Measurements from ENCODE around the gene ALPL. TPM values are rescaled to one million over a fixed set of nuclear protein-coding genes. Genes with fewer than 3 reads are reported as not detected.

The ALPL gene
- total RNA-seq, 4 donors from 2014 or later = 1.6 to 8.6 (median 1.8) TPM

DNA sequence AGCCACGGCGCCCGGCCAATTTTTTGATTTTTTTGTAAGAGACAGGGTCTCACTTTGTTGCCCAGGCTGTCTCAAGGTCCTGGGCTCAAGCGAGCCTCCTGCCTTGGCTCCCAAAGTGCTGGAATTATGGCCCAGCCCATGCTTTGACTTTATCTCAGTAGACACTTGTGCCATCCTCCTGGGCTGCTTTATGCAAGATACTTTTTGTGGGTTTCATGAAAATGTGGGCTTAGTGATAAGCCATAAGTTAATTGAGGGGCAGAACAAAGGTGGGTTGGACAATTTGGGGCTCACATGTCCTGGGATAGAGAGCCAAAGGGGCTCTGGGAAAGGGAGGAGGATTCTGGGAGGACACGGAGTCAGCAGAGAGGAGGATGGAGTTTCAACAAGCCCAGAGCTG, 22.0 kb downstream of the ALPL start:
- H3K9me3 ChIP-seq = no peaks in the 10 kb centered on the region
- no peak for DNase-seq
- H3K27ac ChIP-seq = no peak overlapping the region
- intact Hi-C loops (cut with DNase I; ENCODE audit: low total_unique reads) (no loop called here), in situ Hi-C loops (cut with MboI; ENCODE audit: low pct_ligation_motif_present in 1 of 4, low pct_unique_long_range_greater_than_20kb in 1 of 4, low sequenced_read_pairs in 3 of 4) (no loop called here)
- H3K27me3 ChIP-seq = peaks cover 8% of the 10 kb centered on the region
- peaks cover 0 to 10% (median 0%) of the 10 kb centered on the region in 4 donors for H3K4me1 ChIP-seq
- WGBS, 2 donors (ENCODE audit: low coverage in 1 of 2) = 90 to 100% methylated on average over 1 to 5 of the region's 5 CpGs
- no peaks in the 10 kb centered on the region for H3K36me3 ChIP-seq
- H3K4me3 ChIP-seq = no peak overlapping the region
- TF ChIP-seq POLR2AphosphoS5 (IDR thresholded peaks at IDR 0.05) (no peak), POLR2A (IDR thresholded peaks at IDR 0.05) (no peak), EP300 (IDR thresholded peaks at IDR 0.05; ENCODE audit: low read depth) (no peak)
- TF ChIP-seq, protein P1, sequence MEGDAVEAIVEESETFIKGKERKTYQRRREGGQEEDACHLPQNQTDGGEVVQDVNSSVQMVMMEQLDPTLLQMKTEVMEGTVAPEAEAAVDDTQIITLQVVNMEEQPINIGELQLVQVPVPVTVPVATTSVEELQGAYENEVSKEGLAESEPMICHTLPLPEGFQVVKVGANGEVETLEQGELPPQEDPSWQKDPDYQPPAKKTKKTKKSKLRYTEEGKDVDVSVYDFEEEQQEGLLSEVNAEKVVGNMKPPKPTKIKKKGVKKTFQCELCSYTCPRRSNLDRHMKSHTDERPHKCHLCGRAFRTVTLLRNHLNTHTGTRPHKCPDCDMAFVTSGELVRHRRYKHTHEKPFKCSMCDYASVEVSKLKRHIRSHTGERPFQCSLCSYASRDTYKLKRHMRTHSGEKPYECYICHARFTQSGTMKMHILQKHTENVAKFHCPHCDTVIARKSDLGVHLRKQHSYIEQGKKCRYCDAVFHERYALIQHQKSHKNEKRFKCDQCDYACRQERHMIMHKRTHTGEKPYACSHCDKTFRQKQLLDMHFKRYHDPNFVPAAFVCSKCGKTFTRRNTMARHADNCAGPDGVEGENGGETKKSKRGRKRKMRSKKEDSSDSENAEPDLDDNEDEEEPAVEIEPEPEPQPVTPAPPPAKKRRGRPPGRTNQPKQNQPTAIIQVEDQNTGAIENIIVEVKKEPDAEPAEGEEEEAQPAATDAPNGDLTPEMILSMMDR (IDR thresholded peaks at IDR 0.05) = no peak

DNA sequence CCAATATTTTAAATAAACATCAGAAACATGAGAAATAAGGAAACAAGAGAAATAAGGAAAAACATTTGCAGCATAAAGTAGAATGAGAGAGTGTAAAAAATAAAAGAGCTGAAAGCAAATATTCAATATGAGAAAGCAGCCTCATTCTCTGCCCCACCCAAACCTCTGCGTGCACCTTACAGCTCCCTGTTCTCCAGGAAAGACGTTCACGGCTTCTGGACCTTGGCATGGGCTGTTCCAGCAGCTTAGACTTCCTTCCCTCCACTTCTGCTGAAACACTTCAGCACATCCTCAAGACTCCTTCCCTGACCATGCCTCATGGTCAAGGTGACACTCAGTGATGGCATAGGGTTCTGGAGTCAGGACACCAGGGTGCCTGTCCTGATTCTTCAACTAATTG, 23.3 kb downstream of the ALPL start:
- intact Hi-C loops (cut with DNase I; ENCODE audit: low total_unique reads) = no loop called here
- 49% methylated on average over 3 of the region's 3 CpGs; no CpG with 5 or more reads in 1 of the 2 donors for WGBS, 2 donors (ENCODE audit: low coverage in 1 of 2)
- peaks cover 12% of the 10 kb centered on the region for H3K27me3 ChIP-seq

DNA sequence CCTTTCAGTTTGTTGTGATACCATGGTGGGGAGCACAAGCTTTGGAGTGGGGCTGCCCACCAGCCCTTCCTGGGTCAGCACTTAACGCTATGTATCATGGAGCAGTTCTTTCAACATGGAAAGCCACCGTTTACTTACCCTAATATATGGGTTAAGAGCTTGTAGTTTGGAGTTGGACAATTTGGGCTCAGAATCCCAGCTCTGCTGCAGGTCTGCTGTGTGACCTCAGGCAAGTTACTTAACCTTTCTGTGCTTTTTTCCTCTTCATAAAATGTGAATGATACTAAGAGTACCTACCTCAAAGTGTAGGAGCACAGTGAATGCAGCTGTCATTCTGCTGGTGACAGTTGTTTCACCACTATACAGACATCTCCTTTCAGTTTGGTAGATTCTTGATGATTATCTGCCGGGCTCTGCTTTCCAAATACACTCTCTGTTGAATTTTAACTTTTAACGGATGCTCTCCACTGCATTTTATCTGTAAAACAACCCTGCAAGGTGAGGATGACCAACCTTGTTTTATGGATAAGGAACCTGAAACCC, 23.8 kb downstream of the ALPL start:
- peak overlapping the region in 1 of 4 donors; percentile 60 for H3K27ac ChIP-seq
- H3K27me3 ChIP-seq = peaks cover 17% of the 10 kb centered on the region
- in situ Hi-C loops (cut with MboI; ENCODE audit: low pct_ligation_motif_present in 1 of 4, low pct_unique_long_range_greater_than_20kb in 1 of 4, low sequenced_read_pairs in 3 of 4) = no loop called here
- H3K4me3 ChIP-seq = no peak overlapping the region
- H3K9me3 ChIP-seq = no peaks in the 10 kb centered on the region
- WGBS, 2 donors (ENCODE audit: low coverage in 1 of 2) = 44 to 76% methylated on average over 2 to 4 of the region's 4 CpGs
- no peak for DNase-seq
- intact Hi-C loops (cut with DNase I; ENCODE audit: low total_unique reads) = no loop called here
- TF ChIP-seq POLR2A (IDR thresholded peaks at IDR 0.05) (no peak), EP300 (IDR thresholded peaks at IDR 0.05; ENCODE audit: low read depth) (no peak), POLR2AphosphoS5 (IDR thresholded peaks at IDR 0.05) (no peak)
- TF ChIP-seq, protein P1 (IDR thresholded peaks at IDR 0.05) = no peak
- H3K36me3 ChIP-seq = no peaks in the 10 kb centered on the region
- H3K4me1 ChIP-seq = peaks cover 0 to 10% (median 0%) of the 10 kb centered on the region in 4 donors

More for the DNA sequence above, 23.3 kb downstream of the ALPL start:
- Histone ChIP-seq H3K27ac (peak overlapping the region in 1 of 4 donors; percentile 60), H3K4me3 (no peak overlapping the region), H3K9me3 (no peaks in the 10 kb centered on the region), H3K36me3 (no peaks in the 10 kb centered on the region), H3K4me1 (peaks cover 0 to 10% (median 0%) of the 10 kb centered on the region in 4 donors)
- in situ Hi-C loops (cut with MboI; ENCODE audit: low pct_ligation_motif_present in 1 of 4, low pct_unique_long_range_greater_than_20kb in 1 of 4, low sequenced_read_pairs in 3 of 4) = no loop called here
- peak; percentile 52 for DNase-seq
- no peak for TF ChIP-seq POLR2A (IDR thresholded peaks at IDR 0.05)
- no peak for TF ChIP-seq EP300 (IDR thresholded peaks at IDR 0.05; ENCODE audit: low read depth)
- TF ChIP-seq, protein P1 (IDR thresholded peaks at IDR 0.05) = no peak
- TF ChIP-seq POLR2AphosphoS5 (IDR thresholded peaks at IDR 0.05) = no peak

DNA sequence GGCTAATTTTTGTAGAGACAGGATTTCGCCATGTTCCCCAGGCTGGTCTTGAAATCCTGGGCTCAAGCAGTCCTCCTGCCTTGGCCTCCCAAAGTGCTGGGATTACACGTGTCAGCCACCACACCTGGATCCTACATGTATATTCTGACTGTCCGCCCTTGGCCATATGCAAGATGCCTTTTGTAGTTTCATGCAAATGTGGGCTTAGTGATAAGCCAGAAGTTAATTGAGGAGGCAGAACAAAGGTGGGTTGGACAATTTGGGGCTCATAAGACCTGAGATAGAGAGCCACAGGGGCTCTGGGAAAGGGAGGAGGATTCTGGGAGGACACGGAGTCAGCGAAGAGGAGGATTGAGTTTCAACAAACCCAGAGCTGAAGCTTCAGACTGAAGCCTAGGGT, 24.9 kb downstream of the ALPL start:
- in situ Hi-C loops (cut with MboI; ENCODE audit: low pct_ligation_motif_present in 1 of 4, low pct_unique_long_range_greater_than_20kb in 1 of 4, low sequenced_read_pairs in 3 of 4) (no loop called here), intact Hi-C loops (cut with DNase I; ENCODE audit: low total_unique reads) (no loop called here)
- H3K27ac ChIP-seq = no peak overlapping the region

More for the DNA sequence above, 24.9 kb downstream of the ALPL start:
- no peaks in the 10 kb centered on the region for H3K36me3 ChIP-seq
- H3K9me3 ChIP-seq = no peaks in the 10 kb centered on the region
- TF ChIP-seq POLR2A (IDR thresholded peaks at IDR 0.05) = no peak
- H3K4me3 ChIP-seq = no peak overlapping the region
- WGBS, 2 donors (ENCODE audit: low coverage in 1 of 2) = 69 to 94% methylated on average over 2 to 5 of the region's 5 CpGs
- no peak for DNase-seq
- peaks cover 25% of the 10 kb centered on the region for H3K27me3 ChIP-seq
- peaks cover 0 to 10% (median 0%) of the 10 kb centered on the region in 4 donors for H3K4me1 ChIP-seq
